KG1 (cell line): Measurements from ENCODE around the gene FADS3.

Experiments used
- DNase-seq: peaks from one replicate; lab custom pipeline; 2025; lab: John Stamatoyannopoulos, UW

FADS3 gene

GRCh38 chr11:61891331-61892084 is at the start of gene FADS3:
Gene FADS3 (minus strand): TSS chr11:61891545. CDS start chr11:61891381, 164 bp downstream.
- no peak for DNase-seq

- no peak for DNase-seq
These were observed 49.1 kb upstream of the FADS3 start for GRCh38 chr11:61940466-61940865.

GRCh38 chr11:61935861-61936260 is 44.5 kb upstream of the FADS3 start:
- DNase-seq: no peak

- no peak for DNase-seq
These were observed 39.6 kb upstream of the FADS3 start for GRCh38 chr11:61930933-61931332.

GRCh38 chr11:61928606-61929005 is 37.3 kb upstream of the FADS3 start:
- no peak for DNase-seq

GRCh38 chr11:61927501-61927900 is 36.2 kb upstream of the FADS3 start:
- DNase-seq: no peak

- DNase-seq: no peak
These were observed 34.9 kb upstream of the FADS3 start for GRCh38 chr11:61926235-61926634.

GRCh38 chr11:61925736-61926135 is 34.4 kb upstream of the FADS3 start:
- no peak for DNase-seq

GRCh38 chr11:61924064-61924455 is 32.7 kb upstream of the FADS3 start:
- DNase-seq: no peak

GRCh38 chr11:61923166-61924063 is 32.1 kb upstream of the FADS3 start:
- DNase-seq: no peak

- DNase-seq: no peak
These were observed 31.2 kb upstream of the FADS3 start for GRCh38 chr11:61922539-61922938.

GRCh38 chr11:61921446-61921845 is 30.1 kb upstream of the FADS3 start:
- no peak for DNase-seq

- DNase-seq: no peak
These were observed 28.6 kb upstream of the FADS3 start for GRCh38 chr11:61919705-61920631.

- DNase-seq: no peak
These were observed 27.8 kb upstream of the FADS3 start for GRCh38 chr11:61918938-61919704.

- DNase-seq: no peak
These were observed 27.0 kb upstream of the FADS3 start for GRCh38 chr11:61918251-61918937.

- no peak for DNase-seq
These were observed 26.2 kb upstream of the FADS3 start, which contains the start of gene RAB3IL1 for GRCh38 chr11:61917334-61918109. Gene RAB3IL1 (minus strand): TSS chr11:61917566. CDS start chr11:61917367, 199 bp downstream.

GRCh38 chr11:61916737-61917333 is 25.5 kb upstream of the FADS3 start:
- no peak for DNase-seq

GRCh38 chr11:61914471-61915171 is 23.3 kb upstream of the FADS3 start:
- no peak for DNase-seq
